ENCODE results near the gene SNX14.
A peak's percentile ranks its signal among the peaks of the same experiment; 100 is the strongest.
"Not testable (repeated sequence)": the region's sequence is repeated elsewhere in the genome, so short reads cannot be mapped to it uniquely, and the experiment has no call there.

Gene SNX14

GRCh38 chr6:85591207-85591606 lies 2.5 kb downstream of the SNX14 start:
- DNase-seq (ENCODE audit: low spot score): no peak

- no peak for DNase-seq (ENCODE audit: low spot score)
Observed at GRCh38 chr6:85585741-85586140, 7.9 kb downstream of the SNX14 start.

GRCh38 chr6:85582832-85583231 lies 10.8 kb downstream of the SNX14 start:
- not testable (repeated sequence) for DNase-seq (ENCODE audit: low spot score)

- DNase-seq (ENCODE audit: low spot score): no peak
Observed at GRCh38 chr6:85581572-85581971, 12.1 kb downstream of the SNX14 start.

- no peak for DNase-seq (ENCODE audit: low spot score)
Observed at GRCh38 chr6:85580878-85581267, 12.8 kb downstream of the SNX14 start.

GRCh38 chr6:85580118-85580877 lies 13.4 kb downstream of the SNX14 start:
- DNase-seq (ENCODE audit: low spot score): no peak

GRCh38 chr6:85579581-85579980 lies 14.1 kb downstream of the SNX14 start:
- no peak for DNase-seq (ENCODE audit: low spot score)

GRCh38 chr6:85576476-85576875 lies 17.2 kb downstream of the SNX14 start:
- no peak for DNase-seq (ENCODE audit: low spot score)

GRCh38 chr6:85574932-85575598 lies 18.6 kb downstream of the SNX14 start:
- no peak for DNase-seq (ENCODE audit: low spot score)

- DNase-seq (ENCODE audit: low spot score): no peak
Observed at GRCh38 chr6:85569323-85569722, 24.3 kb downstream of the SNX14 start.

- DNase-seq (ENCODE audit: low spot score): no peak
Observed at GRCh38 chr6:85568411-85568810, 25.2 kb downstream of the SNX14 start.

GRCh38 chr6:85565736-85566135 lies 27.9 kb downstream of the SNX14 start:
- no peak for DNase-seq (ENCODE audit: low spot score)

- DNase-seq (ENCODE audit: low spot score): not testable (repeated sequence)
Observed at GRCh38 chr6:85564223-85564622, 29.4 kb downstream of the SNX14 start.

- no peak for DNase-seq (ENCODE audit: low spot score)
Observed at GRCh38 chr6:85561750-85562357, 31.8 kb downstream of the SNX14 start.

- no peak for DNase-seq (ENCODE audit: low spot score)
Observed at GRCh38 chr6:85556992-85557668, 36.5 kb downstream of the SNX14 start.

- no peak for DNase-seq (ENCODE audit: low spot score)
Observed at GRCh38 chr6:85552652-85553051, 41.0 kb downstream of the SNX14 start.

GRCh38 chr6:85551264-85551663 lies 42.4 kb downstream of the SNX14 start:
- no peak for DNase-seq (ENCODE audit: low spot score)

- DNase-seq (ENCODE audit: low spot score): no peak
Observed at GRCh38 chr6:85547719-85548118, 45.9 kb downstream of the SNX14 start.

- no peak for DNase-seq (ENCODE audit: low spot score)
Observed at GRCh38 chr6:85544776-85545175, 48.9 kb downstream of the SNX14 start.

- DNase-seq (ENCODE audit: low spot score): no peak
Observed at GRCh38 chr6:85537055-85537494, 56.6 kb downstream of the SNX14 start.

- not testable (repeated sequence) for DNase-seq (ENCODE audit: low spot score)
Observed at GRCh38 chr6:85524281-85524680, 69.4 kb downstream of the SNX14 start.

- DNase-seq (ENCODE audit: low spot score): peak; percentile 6
Observed at GRCh38 chr6:85516168-85516567, 77.5 kb downstream of the SNX14 start.
